Fibroblast of the aortic adventitia (primary cell): ENCODE measurements around the gene PRKCB. TPM values are rescaled to one million over a fixed set of nuclear protein-coding genes. Genes with fewer than 3 reads are reported as not detected.

ENCODE experiments used
- DNase-seq: peaks from one replicate; pipeline ENCODE4 v3.0.0-alpha.2; 2010; ENCODE audit warnings: low read depth
- H3K4me3 ChIP-seq: 2 replicates; pipeline ENCODE4 v1.5.1; 2011; ENCODE audit warnings: low read depth, mild to moderate bottlenecking, control low read depth, low read length, moderate library complexity
- CTCF ChIP-seq: IDR thresholded peaks from 2 replicates; pipeline ENCODE4 v1.5.1; 2011; ENCODE audit warnings: mild to moderate bottlenecking, low read length, control low read depth, inconsistent platforms; ENCODE audit not compliant: insufficient read depth
- total RNA-seq: library from RNA; depleted of rRNA; stranded (reverse); fragments of >200 nt; gene quantifications from 2 replicates; pipeline ENCODE4 v1.2.3, GENCODE V29; 2012; ENCODE audit warnings: low replicate concordance

The PRKCB gene
- total RNA-seq, 1 donor: not detected

DNA sequence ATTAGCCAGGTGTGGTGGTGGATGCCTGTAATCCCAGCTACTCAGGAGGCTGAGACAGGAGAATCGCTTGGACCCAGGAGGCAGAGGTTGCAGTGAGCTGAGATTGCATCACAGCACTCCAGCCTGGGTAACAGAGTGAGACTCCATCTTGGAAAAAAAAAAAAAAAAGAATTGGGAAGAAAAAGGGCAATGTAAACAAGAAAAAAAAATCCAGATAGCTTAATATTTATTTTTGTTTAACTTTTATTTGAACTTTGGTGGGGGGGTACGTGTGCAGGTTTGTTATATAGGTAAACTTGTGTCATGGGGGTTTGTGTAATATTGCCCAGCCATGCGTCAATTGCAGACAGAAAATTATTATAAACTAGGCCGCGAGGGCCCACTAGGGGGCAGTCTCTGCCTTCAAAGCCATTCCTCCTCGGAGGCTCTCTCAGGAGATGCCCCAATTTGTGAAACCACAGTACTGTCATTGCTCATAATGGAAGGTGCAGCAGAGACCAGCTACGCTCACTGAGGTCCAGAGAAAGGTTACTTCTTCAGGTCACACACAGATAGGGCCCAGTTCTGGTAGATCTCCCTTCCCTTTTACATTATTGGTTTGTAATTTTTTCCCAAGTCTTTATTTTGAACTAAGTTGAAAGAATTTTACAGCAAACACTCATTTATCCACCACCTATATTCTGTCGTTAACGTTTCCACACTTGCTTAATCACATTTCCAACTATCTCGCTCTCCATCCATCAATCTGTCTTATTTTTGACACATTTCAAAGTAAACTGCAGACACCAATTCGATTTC is 206.2 kb downstream of the PRKCB start:
- peak; percentile 54 for DNase-seq
- TF ChIP-seq CTCF: peak; percentile 78
- H3K4me3 ChIP-seq: no peak overlapping the region

DNA sequence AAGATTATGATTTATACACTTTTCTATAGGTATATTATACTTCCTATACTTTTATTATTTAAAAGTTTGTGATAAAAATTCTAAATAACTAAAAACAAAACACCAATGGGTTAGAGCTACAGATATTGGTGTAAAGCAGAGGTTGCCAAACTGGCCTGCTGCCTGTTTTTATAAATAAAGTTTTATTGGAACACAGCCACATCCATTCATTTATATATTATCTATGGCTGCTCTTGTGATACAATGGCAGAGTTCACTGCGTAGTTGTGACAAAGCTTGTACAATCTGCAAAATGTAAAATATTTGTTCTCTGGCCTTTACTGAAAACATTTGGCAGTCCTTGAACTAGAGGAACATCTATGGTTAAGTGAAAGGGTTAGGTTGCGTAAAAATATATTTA is 208.7 kb downstream of the PRKCB start:
- no peak for DNase-seq
- no peak for TF ChIP-seq CTCF
- H3K4me3 ChIP-seq: no peak overlapping the region

GRCh38 chr16:24045641-24046040 is 209.9 kb downstream of the PRKCB start:
- H3K4me3 ChIP-seq: no peak overlapping the region
- TF ChIP-seq CTCF: no peak
- no peak for DNase-seq

GRCh38 chr16:24046442-24046841 is 210.7 kb downstream of the PRKCB start:
- TF ChIP-seq CTCF: no peak
- H3K4me3 ChIP-seq: no peak overlapping the region
- DNase-seq: no peak

- TF ChIP-seq CTCF: no peak
Observed at GRCh38 chr16:24049113-24049512, 213.3 kb downstream of the PRKCB start.

DNA sequence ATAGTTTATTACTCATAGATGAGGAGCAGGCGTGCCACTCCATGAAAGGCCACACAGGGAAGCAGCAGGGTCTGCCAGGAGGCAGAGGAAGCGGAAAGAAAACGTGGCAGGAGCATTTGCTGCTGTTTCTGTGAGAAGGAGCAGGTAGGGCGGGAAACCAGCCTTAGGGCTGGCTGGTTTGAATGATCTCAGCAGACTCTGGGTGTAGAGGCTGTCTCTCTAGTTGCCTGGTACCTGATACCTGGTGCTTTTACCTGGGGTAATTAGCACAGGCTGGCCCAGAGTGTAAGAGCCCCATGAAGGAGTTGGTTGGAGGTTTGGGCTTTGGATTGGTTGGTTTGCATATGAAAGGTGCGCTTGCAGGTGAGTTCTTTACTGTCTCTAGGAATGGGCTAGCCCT is 215.3 kb downstream of the PRKCB start:
- H3K4me3 ChIP-seq: no peak overlapping the region
- no peak for DNase-seq
- no peak for TF ChIP-seq CTCF

More at GRCh38 chr16:24049113-24049512, 213.3 kb downstream of the PRKCB start:
- no peak for DNase-seq
- no peak overlapping the region for H3K4me3 ChIP-seq
